K562 (cell line): ENCODE measurements around the gene ZNF432. TPM values are rescaled to one million over a fixed set of nuclear protein-coding genes. Genes with fewer than 3 reads are reported as not detected.

Experiments
- ATAC-seq: fragments of 200-7000 bp; cut with Tn5 transposase; 3 replicates; pipeline ENCODE4 v1.9.1; 2020; ENCODE audit warnings: moderate library complexity
- BruUV-seq: library from RNA; stranded (reverse); fragments of 400-500 nt; replicated peaks from 2 replicates; lab custom pipeline; 2021; lab: Mats Ljungman, UMichigan
- CTCF ChIA-PET: fragments of 300-600 bp; formaldehyde crosslinking; extraction: SDS; loops from one replicate; lab custom pipeline; 2021; ENCODE audit warnings: low intra/inter-chr PET ratio; lab: Yijun Ruan, JAX
- POLR2A ChIA-PET: fragments of 300-600, 350-650 bp; sonication (Branson Sonifier 250); formaldehyde crosslinking; extraction: SDS; loops from one replicate; lab custom pipeline; 2021; ENCODE audit warnings: antibody characterized with exemption, inconsistent platforms; lab: Yijun Ruan, JAX
- DNase-seq, 4 experiments: peaks; one replicate each; pipeline versions ENCODE4 v3.0.0 to v3.0.0-alpha.2; 2011 to 2018; ENCODE audit warnings: low spot score in 3 of 4, mixed read lengths in 3 of 4; ENCODE audit errors: extremely low read depth in 1 of 4
- FAIRE-seq: peaks from 2 replicates; lab custom pipeline; 2011; peaks lifted over from hg19 to GRCh38; lab: Jason Lieb, UNC
- H2AFZ ChIP-seq: 2 replicates; pipeline ENCODE4 v1.6.0; 2011; ENCODE audit warnings: low read depth, low read length, control low read depth, inconsistent platforms
- H3K27ac ChIP-seq: fragments of 200-600 bp; 3 replicates; pipeline ENCODE4 v1.8.0; 2011; ENCODE audit warnings: low read depth, mild to moderate bottlenecking, control low read depth, inconsistent platforms, low read length, moderate library complexity, mixed read lengths; ENCODE audit errors: extremely low read depth
- H3K27me3 ChIP-seq, 2 experiments: fragments of 300-600 bp in 1 of 2; 2 replicates in 1 of 2; 3 replicates in 1 of 2; pipeline versions ENCODE4 v1.6.0 to v1.8.0; 2011; ENCODE audit warnings: inconsistent platforms in 2 of 2, low read length in 2 of 2, mild to moderate bottlenecking in 1 of 2, mixed read lengths in 1 of 2, moderate library complexity in 1 of 2; ENCODE audit not compliant: control insufficient read depth in 2 of 2, insufficient read depth in 2 of 2
- H3K36me3 ChIP-seq: fragments of 300-600 bp; 3 replicates; pipeline ENCODE4 v1.8.0; 2011; ENCODE audit warnings: mild to moderate bottlenecking, low read length, inconsistent platforms; ENCODE audit not compliant: control insufficient read depth, insufficient read depth
- H3K4me1 ChIP-seq, 2 experiments: fragments of 200-600 bp in 1 of 2; replicated peaks in 1 of 2; 2 replicates in 1 of 2; 3 replicates in 1 of 2; pipeline versions ENCODE4 v1.5.1 to v1.8.0; 2011; ENCODE audit warnings: inconsistent platforms in 2 of 2, low read length in 2 of 2, mild to moderate bottlenecking in 1 of 2, mixed read lengths in 1 of 2, moderate library complexity in 1 of 2; ENCODE audit not compliant: control insufficient read depth in 2 of 2, insufficient read depth in 2 of 2
- H3K4me2 ChIP-seq: 2 replicates; pipeline ENCODE4 v1.6.1; 2011; ENCODE audit warnings: low read length, control low read depth, inconsistent platforms, mixed read lengths; ENCODE audit not compliant: insufficient read depth
- H3K4me3 ChIP-seq: fragments of 200-600 bp; sonication (generic), shearing (Covaris generic); 2 replicates; pipeline ENCODE4 v1.5.1; 2016; ENCODE audit warnings: control low read depth, inconsistent platforms
- H3K79me2 ChIP-seq: fragments of 200-600 bp; 3 replicates; pipeline ENCODE4 v1.8.0; 2011; ENCODE audit warnings: low read length, inconsistent platforms; ENCODE audit not compliant: control insufficient read depth, insufficient read depth
- H3K9ac ChIP-seq, 2 experiments: 2 replicates each; pipeline versions ENCODE4 v1.6.0 to v1.6.1; 2011; ENCODE audit warnings: low read depth in 2 of 2, low read length in 2 of 2, control low read depth in 1 of 2, inconsistent platforms in 1 of 2, mild to moderate bottlenecking in 1 of 2, mixed read lengths in 1 of 2; ENCODE audit not compliant: insufficient read depth in 1 of 2
- H3K9me1 ChIP-seq: one replicate; pipeline ENCODE4 v1.6.0; 2011; ENCODE audit warnings: inconsistent platforms, mild to moderate bottlenecking, low read length, moderate library complexity; ENCODE audit not compliant: control insufficient read depth, insufficient read depth
- H3K9me3 ChIP-seq: replicated peaks from 2 replicates; pipeline ENCODE4 v1.5.1; 2011; ENCODE audit warnings: low read depth, low read length, inconsistent platforms; ENCODE audit not compliant: control insufficient read depth, insufficient read depth
- H4K20me1 ChIP-seq: replicated peaks from 2 replicates; pipeline ENCODE4 v1.6.1; 2011; ENCODE audit warnings: low read length, inconsistent platforms, mixed read lengths; ENCODE audit not compliant: control insufficient read depth, insufficient read depth
- CHD4 ChIP-seq: fragments of 200-600 bp; sonication (generic); IDR thresholded peaks from 3 replicates; pipeline ENCODE4 v1.6.1; 2012; ENCODE audit warnings: low read depth, mild to moderate bottlenecking, mixed read lengths, low read length, inconsistent platforms; ENCODE audit not compliant: insufficient read depth, insufficient replicate concordance, poor library complexity, severe bottlenecking
- ILF3 ChIP-seq: fragments of 450-650 bp; IDR thresholded peaks from 2 replicates; pipeline ENCODE4 v1.6.1; 2018; ENCODE audit warnings: antibody characterized with exemption, mild to moderate bottlenecking, moderate library complexity, borderline replicate concordance
- POLR2G ChIP-seq: fragments of 200-400 bp; formaldehyde crosslinking; IDR thresholded peaks from 2 replicates; pipeline ENCODE4 v1.6.1; 2017; ENCODE audit warnings: low read depth, mild to moderate bottlenecking, antibody characterized with exemption, low read length, moderate library complexity
- ZKSCAN1 ChIP-seq: fragments of 150-350 bp; IDR thresholded peaks from 2 replicates; pipeline ENCODE4 v1.6.1; 2016; ENCODE audit warnings: low read depth, low read length
- WGBS: fragments of 100-300 bp; shearing (Covaris generic); methylation state at CpG from one replicate; pipeline ENCODE4 v1.1.6; 2016; ENCODE audit warnings: low coverage, mixed read lengths; ENCODE audit not compliant: insufficient coverage; ENCODE audit errors: missing lambda C conversion rate; 5-methylcytosine and 5-hydroxymethylcytosine counted together
- in situ Hi-C: fragments of 300-500 bp; cut with MboI; formaldehyde crosslinking; loops from 4 replicates; pipeline ENCODE4 v1.15.0; 2018; ENCODE audit warnings: inconsistent platforms, mixed read lengths
- intact Hi-C: fragments of 100-400 bp; cut with micrococcal nuclease; formaldehyde crosslinking; loops from 2 replicates; pipeline ENCODE4 v1.14.2; 2022
- polyA plus RNA-seq, 8 experiments: library from polyadenylated mRNA; depleted of rRNA in 4 of 8; stranded (reverse) in 5 of 8; unstranded in 3 of 8; fragments of >200 nt; fragmentation: Nextera tagmentation in 2 of 8; fragmentation: Illumina TruSeq in 1 of 8; extraction: Ambion mirVana in 2 of 8; extraction: Trizol in 1 of 8; gene quantifications; 2 replicates each; pipeline versions ENCODE4 v1.2.1 to v1.2.3, GENCODE V29; 2011 to 2014; ENCODE audit warnings: inconsistent platforms in 1 of 8, missing spikeins in 1 of 8
- total RNA-seq, 7 experiments: library from RNA; depleted of rRNA in 6 of 7; stranded (reverse); fragments of >200 nt in 6 of 7; fragmentation: Illumina TruSeq in 2 of 7; extraction: Trizol in 2 of 7; gene quantifications; 2 replicates each; pipeline versions ENCODE4 v1.2.1 to v1.2.3, GENCODE V29; 2011 to 2021; ENCODE audit warnings: low replicate concordance in 1 of 7
- TF ChIP-seq, protein P1 (sequence below): fragments of 450-650 bp; formaldehyde crosslinking; IDR thresholded peaks from 2 replicates; pipeline ENCODE4 v1.4.0; 2022; ENCODE audit warnings: missing genetic modification characterization
- TF ChIP-seq, protein P2 (sequence below): sonication (generic); formaldehyde crosslinking; IDR thresholded peaks from 2 replicates; pipeline ENCODE4 v1.8.1; 2023; ENCODE audit warnings: mild to moderate bottlenecking, missing genetic modification reagents
- TF ChIP-seq, protein P3 (sequence below): fragments of 250-450 bp; sonication (Bioruptor Pico); IDR thresholded peaks from 2 replicates; pipeline ENCODE4 v1.8.0; 2021; ENCODE audit warnings: moderate library complexity, mild to moderate bottlenecking, inconsistent platforms

ZNF432 gene
- total and polyA plus RNA-seq, 9 of the 15 experiments (the other 6 are each of a cell fraction or from before 2014, with no cell fraction given) = 2.6 to 6.8 (median 4.0) TPM

DNA sequence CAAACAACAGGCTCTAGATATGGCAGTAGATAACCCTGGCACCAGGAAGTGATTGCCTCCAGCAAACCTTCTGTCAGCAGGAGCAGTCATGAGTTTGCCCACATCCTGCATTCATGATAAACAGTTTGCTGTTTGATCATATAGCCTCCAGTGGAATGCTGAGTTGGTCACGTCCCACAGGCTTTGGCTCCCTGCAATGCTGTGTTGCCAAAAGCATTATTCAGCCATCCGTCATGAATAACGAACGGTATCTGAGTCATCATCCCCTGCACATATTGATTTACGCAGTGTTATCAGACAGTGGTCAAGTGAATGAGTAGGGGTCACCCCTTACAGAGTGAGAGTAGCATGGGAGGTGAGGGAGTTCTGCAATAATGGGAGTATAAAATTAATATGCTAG lies 21.9 kb upstream of the ZNF432 start:
- Histone ChIP-seq H3K9me1 (no peaks in the 10 kb centered on the region), H3K79me2 (no peaks in the 10 kb centered on the region), H2AFZ (no peak overlapping the region), H3K4me1 (no peaks in the 10 kb centered on the region), H3K27me3 (no peaks in the 10 kb centered on the region), H3K36me3 (peaks cover 47% of the 10 kb centered on the region), H4K20me1 (no peaks in the 10 kb centered on the region), H3K4me3 (no peak overlapping the region), H3K9me3 (peaks cover 37% of the 10 kb centered on the region), H3K4me2 (no peak overlapping the region), H3K27ac (no peak overlapping the region), H3K9ac (no peak overlapping the region)
- DNase-seq = no peak
- no peak for ATAC-seq
- CTCF ChIA-PET = no interaction called here
- BruUV-seq = no TSS peak
- TF ChIP-seq ZKSCAN1 (no peak), POLR2G (no peak), CHD4 (no peak), ILF3 (no peak)
- TF ChIP-seq, protein P1, sequence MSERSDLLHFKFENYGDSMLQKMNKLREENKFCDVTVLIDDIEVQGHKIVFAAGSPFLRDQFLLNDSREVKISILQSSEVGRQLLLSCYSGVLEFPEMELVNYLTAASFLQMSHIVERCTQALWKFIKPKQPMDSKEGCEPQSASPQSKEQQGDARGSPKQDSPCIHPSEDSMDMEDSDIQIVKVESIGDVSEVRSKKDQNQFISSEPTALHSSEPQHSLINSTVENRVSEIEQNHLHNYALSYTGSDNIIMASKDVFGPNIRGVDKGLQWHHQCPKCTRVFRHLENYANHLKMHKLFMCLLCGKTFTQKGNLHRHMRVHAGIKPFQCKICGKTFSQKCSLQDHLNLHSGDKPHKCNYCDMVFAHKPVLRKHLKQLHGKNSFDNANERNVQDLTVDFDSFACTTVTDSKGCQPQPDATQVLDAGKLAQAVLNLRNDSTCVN (CRISPR knock-in tag) = no peak
- TF ChIP-seq, protein P2, sequence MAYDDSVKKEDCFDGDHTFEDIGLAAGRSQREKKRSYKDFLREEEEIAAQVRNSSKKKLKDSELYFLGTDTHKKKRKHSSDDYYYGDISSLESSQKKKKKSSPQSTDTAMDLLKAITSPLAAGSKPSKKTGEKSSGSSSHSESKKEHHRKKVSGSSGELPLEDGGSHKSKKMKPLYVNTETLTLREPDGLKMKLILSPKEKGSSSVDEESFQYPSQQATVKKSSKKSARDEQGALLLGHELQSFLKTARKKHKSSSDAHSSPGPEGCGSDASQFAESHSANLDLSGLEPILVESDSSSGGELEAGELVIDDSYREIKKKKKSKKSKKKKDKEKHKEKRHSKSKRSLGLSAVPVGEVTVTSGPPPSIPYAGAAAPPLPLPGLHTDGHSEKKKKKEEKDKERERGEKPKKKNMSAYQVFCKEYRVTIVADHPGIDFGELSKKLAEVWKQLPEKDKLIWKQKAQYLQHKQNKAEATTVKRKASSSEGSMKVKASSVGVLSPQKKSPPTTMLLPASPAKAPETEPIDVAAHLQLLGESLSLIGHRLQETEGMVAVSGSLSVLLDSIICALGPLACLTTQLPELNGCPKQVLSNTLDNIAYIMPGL (CRISPR knock-in tag) = no peak
- TF ChIP-seq, protein P3, sequence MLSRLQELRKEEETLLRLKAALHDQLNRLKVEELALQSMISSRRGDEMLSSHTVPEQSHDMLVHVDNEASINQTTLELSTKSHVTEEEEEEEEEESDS (CRISPR knock-in tag) = no peak
- intact Hi-C loops (no loop called here), in situ Hi-C loops (no loop called here)
- POLR2A ChIA-PET = no interaction called here
- no peak for FAIRE-seq
- WGBS = 85% methylated on average over 5 of the region's 5 CpGs
